Stimulated activated CD8-positive, alpha-beta memory T cell treated with anti-CD3 and anti-CD28 coated beads, Interleukin-4, amount 100 ng/mL, for 48 hours (primary cell): ENCODE measurements around the gene KRTAP5-6.
"Not testable (repeated sequence)": the region's sequence is repeated elsewhere in the genome, so short reads cannot be mapped to it uniquely, and the experiment has no call there.

ENCODE experiments used
- DNase-seq: peaks from one replicate; pipeline ENCODE4 v3.0.0-alpha.2; 2020

The KRTAP5-6 gene

DNA sequence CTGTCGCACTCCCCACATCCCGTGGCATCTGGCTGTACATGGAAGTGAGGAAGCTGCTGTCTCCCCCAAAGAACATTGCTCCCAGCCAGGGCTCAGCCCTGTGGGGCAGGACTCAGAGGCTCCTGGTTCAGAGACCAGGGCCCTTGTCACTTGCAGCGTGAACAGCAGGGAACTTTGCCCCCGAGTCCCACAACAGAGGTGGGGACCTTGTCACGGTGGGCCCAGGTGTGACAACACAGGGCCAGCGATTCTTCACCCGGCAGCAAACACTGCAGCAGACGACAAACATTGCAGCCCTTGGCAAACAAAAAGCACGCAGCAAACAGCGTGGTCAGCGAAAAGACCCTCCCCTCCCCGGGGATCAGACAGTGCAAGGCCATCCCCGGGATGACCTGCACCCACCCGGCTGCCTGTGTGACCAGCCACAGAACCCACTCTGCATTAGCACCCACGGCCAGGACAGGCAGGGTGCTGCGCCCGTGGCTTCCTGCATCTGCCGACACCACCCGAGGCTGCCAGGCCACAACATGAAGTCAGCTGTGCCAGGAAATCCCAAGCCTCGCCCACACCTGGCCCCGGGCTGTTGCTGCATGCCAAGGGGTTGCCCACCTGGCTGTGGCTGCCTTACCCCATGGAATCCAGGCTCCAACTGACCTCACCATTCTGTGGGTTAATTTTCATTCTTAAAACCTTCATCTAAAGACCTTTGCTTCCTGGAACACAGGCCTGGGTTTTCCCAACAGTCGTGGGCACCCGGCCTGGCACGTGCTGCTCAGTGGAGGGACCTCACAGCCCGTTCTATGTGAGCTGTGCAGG is 35.3 kb upstream of the KRTAP5-6 start:
- DNase-seq: peak; percentile 20

GRCh38 chr11:1662699-1663283 is 34.2 kb upstream of the KRTAP5-6 start:
- not testable (repeated sequence) for DNase-seq

DNA sequence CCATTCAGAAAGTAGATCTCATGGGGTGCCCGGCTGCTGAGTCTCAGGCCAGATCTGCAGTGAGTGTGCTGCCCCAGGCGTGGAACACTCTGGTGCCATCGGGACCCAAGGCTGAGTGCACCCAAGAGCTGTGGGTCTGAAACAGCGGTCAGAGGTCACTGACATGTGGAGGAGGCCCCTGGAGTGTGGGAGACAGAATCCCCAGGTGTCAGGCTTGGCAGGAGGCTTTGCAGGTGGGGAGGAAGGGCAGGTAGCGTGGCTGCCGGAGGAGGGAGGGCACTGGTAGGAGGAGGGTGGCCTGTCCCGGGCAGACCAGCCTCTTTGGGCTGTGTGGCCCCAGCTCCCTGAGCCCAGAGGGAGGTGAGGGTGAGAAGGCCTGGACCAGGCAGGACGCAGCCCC is 31.7 kb upstream of the KRTAP5-6 start:
- no peak for DNase-seq

GRCh38 chr11:1667121-1667850 is 29.7 kb upstream of the KRTAP5-6 start:
- peak; percentile 10 for DNase-seq

- DNase-seq: peak; percentile 18
These were observed 29.1 kb upstream of the KRTAP5-6 start for GRCh38 chr11:1667906-1668305.

DNA sequence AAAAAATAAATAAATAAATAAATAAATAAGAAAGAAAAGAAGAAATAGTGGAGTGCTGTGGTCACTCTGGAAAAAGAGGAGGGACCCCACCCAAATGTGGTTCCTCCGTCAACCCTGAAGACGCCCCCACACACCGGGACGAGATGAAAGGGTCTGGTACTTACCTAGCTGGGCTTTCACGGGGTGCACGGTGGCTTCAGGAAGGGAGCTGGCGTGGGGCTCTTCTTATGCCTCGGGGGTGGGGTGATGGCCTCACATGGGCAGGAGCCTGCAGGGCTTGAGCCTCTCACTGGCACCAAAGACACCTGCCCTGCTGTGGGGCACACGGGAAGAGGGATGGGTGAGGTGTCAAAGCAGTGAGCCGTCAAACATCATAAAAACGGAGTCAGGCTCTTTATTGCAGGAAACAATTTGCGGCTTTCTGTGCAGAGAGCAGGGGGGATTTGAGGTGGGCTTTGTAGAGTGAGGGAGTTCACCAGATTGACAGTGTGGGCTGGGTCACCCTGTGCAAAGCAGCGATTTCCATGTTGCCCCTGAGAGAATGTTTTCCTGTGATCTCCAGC is 28.0 kb upstream of the KRTAP5-6 start:
- peak; percentile 15 for DNase-seq

- DNase-seq: peak; percentile 16
These were observed 27.3 kb upstream of the KRTAP5-6 start for GRCh38 chr11:1669546-1670218.

GRCh38 chr11:1670457-1670856 is 26.5 kb upstream of the KRTAP5-6 start:
- DNase-seq: peak; percentile 14

GRCh38 chr11:1670905-1671371 is 26.1 kb upstream of the KRTAP5-6 start:
- no peak for DNase-seq

- no peak for DNase-seq
These were observed 25.3 kb upstream of the KRTAP5-6 start for GRCh38 chr11:1671658-1672057.

- DNase-seq: no peak
These were observed 24.2 kb upstream of the KRTAP5-6 start for GRCh38 chr11:1672613-1673350.

GRCh38 chr11:1673446-1674172 is 23.4 kb upstream of the KRTAP5-6 start:
- DNase-seq: no peak

DNA sequence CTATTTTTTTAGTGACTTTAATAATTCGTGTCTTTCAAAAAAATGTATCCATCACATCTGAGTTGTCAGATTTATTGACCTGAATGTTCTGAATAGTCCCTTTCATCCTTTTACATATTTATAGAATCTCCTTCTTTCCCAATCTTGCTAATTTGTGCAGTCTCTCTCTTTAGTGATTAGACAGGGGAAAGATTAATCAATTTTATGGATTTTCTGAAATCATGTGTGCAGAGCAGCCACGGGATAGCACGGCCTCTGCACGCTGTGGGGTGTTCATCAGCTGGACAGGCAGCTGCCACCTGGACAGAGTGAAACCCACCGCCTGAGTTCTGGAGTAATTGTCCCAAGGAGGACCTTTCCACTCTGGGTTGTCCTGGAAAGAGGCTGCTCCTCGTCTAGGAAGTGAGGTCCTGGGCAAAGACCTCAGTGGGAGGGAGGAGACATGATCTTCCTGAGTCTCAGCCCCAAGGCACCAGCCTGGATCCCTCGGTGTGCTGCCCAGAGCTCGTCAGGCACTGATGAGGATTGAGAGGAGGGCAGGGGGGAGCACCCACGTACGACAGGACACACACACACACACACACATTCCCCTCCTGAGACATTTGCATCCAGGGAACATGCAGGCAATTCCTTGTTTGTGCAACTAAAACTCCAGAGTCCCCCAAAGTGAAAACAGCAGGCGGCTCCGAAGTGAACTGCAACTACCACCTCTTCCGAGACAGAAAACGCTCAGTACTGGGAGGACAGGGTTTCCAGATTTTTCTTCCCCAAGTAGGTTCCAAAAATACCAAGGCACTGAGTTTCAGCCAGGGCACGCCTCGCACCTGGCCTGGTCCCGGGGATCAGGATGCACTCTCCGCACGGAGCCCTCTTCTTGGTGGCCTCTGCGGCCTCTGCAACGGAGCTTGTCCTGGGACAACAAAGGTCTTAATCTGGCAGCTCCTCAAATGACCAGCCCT is 22.5 kb upstream of the KRTAP5-6 start:
- no peak for DNase-seq

GRCh38 chr11:1675536-1676228 is 21.3 kb upstream of the KRTAP5-6 start:
- DNase-seq: no peak

GRCh38 chr11:1676229-1676740 is 20.7 kb upstream of the KRTAP5-6 start:
- no peak for DNase-seq

GRCh38 chr11:1679881-1680280 is 17.1 kb upstream of the KRTAP5-6 start:
- no peak for DNase-seq

DNA sequence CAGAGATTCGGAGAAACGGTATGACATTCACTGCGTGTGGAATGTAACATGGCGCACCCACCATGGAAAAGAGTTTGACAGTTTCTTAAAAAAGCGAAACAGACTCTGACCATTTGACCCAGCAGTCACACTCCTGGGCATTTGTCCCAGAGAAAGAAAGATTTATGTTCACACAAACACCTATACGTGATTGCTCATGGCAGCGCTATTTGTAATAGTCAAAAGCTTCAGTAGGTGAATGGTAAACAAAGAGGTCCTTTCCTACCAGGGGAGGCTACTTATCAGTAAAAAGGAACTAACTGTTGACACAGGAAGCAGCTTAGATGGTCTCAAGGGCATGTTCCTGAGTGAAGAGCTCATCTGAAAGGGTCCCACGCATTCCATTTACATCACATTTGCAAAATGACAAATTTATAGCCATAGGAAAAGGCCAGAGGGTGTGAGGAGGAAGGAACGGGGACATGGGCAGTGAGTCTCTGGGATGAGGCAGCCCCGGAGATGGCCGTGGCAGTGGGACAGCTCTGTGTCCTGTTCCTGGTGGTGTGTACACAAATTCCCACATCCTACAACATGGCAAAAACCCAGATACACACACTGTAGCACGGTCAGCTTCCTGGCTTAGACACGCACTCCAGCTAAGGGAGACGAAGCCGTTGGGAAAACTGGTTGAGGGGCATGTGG is 14.6 kb upstream of the KRTAP5-6 start:
- no peak for DNase-seq

GRCh38 chr11:1683216-1683615 is 13.8 kb upstream of the KRTAP5-6 start:
- not testable (repeated sequence) for DNase-seq
